GM21723 (cell line): ENCODE data around the gene TMOD3.

Experiments used
- ATAC-seq: cut with Tn5 transposase; IDR thresholded peaks from one replicate; pipeline ENCODE4 v1.9.1; 2021; ENCODE audit warnings: mild to moderate bottlenecking, moderate library complexity; ENCODE audit not compliant: unreplicated experiment

Gene TMOD3

GRCh38 chr15:51825698-51826097, 3.8 kb upstream of the TMOD3 start:
- no peak for ATAC-seq

DNA sequence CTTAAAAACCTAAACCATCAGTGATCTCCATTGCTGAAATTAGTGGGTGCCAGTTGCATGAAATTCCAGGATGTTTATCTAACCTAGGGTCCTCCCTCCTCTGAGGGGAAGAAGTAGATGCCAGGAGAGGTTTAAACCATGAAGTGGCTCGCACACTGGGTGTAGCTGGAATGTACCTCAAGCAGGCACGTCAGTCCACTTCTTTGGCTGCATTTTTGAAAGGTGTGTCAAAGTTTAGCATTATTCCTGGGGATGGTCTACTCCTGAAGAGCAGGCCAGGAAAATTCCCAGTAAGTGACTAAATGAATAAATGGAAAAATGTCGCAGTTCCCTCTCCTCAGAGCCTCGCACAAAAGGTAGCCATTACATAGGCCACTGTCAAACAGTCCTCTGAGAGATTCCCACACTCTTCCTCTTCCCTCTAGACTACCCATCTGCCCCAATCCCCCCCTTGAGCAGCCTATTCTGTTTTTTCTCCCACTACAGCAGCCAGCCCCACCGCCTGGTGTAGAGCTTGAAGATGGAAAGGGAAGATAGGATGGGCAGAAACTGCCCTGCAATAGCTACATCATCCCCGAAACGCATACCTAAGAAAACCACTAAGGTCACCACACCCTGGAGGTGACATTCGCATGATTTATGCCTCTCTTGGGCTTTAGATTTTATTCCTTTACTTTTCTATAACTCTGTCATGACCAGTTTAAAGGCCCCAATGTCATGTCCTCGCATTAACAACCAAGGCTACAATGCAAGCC, 655 bp upstream of the TMOD3 start:
- no peak for ATAC-seq

DNA sequence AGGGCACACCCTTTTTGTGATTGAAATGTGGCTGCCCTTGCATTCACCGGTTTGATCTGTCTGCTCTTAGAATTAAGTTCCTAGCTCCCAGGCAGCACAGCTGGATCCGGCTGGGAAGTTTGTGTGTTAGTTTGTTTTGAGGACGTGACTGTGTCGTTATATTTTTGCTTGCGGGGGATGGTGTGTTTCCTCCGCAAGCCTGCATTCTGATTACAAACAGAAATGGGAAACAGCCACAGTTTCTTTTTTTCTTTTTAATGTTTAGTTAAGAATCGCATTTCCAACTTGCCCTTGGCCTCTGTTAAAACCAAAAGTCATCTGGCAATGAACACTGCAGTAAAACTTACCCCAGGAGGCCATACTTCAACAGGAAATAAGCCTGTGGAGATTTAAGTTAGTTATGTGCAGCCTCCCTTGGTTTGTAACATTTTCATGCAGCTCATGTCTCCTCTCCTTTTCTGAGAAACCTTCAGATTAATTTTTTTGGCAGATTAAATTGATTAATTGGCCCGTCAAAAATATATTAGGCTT, 888 bp downstream of the TMOD3 start:
- peak; percentile 19 for ATAC-seq

DNA sequence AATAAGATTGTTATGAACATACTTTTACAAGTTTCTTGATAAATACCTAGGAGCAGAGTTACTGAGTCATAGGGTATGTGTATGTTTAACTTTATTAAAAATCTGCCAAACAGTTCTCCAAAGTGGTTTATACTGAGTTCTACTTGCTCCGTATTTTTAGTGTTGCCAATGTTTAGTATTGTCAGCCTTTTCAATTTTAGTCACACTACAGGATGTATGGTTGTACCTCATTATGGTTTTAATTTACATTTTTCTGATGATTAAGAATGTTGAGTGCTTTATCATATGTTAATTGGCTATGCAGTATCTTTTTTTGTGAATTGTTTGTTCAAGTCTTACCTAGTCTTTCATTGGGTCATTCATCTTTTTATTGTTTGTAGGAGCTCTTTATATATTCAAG, 4.3 kb downstream of the TMOD3 start:
- no peak for ATAC-seq

- peak; percentile 64 for ATAC-seq
Measured at GRCh38 chr15:51837792-51838251, 8.4 kb downstream of the TMOD3 start.

DNA sequence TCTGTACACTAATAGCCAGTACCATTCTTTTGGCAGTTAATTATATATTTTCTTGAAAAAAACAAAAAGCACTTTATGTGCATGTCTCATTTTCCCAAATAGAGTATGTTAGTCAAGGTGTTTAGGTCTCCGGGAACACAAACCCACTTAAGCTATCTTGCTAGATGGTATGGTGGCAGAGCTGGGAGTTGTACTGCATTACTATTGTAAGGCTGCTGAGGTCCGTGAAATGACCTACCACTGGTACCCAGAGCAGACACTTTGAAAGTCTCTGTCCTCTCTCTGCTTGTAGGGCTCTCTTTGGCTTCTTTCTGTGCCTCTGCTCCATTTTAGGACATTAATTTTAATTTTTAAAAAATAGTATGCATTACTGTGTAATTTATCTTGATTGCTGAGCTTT, 8.8 kb downstream of the TMOD3 start:
- ATAC-seq, result no peak

DNA sequence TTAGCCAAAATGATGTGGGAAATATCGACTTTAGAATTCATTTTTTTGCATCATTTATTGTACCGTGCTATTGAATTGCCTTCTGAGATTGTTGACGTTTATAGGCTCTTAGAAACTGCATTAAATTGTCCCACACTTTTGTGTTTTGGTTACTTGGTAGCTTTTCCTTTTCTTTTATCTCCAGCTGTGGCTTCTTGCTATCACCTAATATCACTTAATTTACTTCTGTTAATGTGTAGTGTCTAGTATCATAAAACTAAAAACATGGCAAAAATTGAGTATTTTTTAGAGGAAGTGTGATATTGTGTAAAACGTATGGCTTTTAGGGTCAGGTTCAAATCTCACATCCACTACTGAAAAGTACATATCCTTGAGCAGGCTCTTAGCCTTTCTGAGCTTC, 11.2 kb downstream of the TMOD3 start:
- ATAC-seq, result no peak

- ATAC-seq, result no peak
Measured at GRCh38 chr15:51841406-51842040, 12.1 kb downstream of the TMOD3 start.

- no peak for ATAC-seq
Measured at GRCh38 chr15:51842265-51842664, 12.8 kb downstream of the TMOD3 start.

DNA sequence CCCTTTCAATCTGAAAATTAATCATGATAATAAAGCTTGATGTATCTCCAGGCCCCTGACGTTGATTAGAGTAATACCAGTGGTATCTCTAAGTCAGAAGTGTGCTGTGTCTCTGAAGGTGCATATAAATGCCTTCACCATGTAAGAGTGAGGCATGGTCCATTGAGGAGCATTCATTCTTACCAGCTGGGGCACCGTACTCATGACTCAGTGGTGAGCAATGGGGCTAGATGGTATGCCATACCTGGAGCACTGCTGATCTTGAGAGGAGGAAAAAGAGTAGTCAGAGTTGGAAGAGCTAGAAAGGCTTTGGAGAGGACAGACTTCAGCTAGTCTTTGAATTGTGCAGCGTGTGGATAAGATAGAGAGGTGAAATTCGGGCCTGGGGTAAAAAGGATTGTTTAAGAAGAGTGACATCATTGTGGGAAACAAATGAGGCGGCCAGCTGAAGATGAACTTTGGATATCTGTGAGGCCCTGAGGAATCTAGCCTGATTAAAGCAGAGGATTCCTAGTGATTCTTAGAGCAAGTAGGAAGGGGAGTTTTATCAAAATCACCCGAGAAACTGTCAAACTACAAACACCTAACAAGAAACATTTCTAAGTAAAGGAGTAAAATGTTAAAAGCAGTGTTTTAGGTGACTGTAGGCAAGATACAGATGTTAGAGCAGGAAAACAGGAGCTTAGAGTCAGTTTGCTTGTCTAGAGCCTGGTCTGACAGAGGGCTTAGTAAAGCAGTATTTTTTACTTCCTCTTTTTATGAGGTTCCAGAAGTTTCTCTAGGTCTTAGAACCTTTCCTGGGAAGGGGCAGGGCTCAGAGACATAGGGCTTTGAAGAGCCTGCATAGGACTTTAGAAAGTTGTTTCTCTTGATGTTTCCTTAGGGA, 13.6 kb downstream of the TMOD3 start:
- ATAC-seq, result peak; percentile 51

DNA sequence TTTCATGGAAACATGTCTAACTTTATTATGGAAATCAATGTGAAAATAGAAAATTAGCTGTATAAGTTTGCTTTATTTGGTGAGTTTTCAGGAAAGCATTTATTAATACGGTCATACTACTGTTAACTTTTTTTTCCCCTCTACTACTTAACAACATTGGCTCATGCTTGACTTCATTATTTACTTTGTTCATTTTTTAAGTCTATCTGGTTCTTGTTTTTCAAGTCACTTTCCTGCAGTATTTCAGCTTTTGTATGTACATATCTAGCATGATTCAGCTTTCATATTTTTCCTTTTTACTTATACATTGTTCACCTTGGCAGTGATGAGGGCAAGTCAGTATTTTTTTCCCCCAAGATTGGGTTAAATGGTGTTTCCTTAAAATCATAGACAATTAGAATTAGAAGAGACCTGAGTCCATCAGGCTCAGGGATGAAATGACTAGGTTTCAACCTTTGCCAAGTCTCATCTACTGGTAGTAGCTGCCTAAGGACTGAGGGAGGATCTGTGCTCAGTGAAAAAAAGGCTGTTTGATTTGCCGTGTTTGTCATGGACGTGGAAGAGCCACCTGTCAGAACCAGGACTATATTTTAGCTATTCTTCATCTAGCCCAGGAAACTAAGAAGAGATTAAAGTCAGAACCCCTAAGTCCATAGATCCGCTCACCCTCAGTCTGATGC, 15.4 kb downstream of the TMOD3 start:
- no peak for ATAC-seq

DNA sequence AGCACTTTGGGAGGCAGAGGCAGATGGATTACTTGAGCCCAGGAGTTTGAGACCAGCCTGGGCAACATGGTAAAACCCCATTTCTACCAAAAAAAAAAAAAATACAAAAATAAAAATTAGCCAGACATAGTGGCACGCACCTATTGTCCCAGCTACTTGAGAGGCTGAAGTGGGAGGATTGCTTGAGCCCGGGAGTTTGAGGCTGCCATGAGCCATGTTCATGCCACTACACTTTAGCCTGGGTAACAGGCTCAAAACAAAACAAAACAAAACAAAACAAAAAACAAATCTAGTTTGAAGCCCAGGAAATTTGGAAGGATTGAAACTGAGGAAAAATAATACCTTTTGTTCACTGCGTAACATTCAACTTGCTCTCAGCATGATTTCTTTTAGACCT, 16.6 kb downstream of the TMOD3 start:
- no peak for ATAC-seq

- no peak for ATAC-seq
Measured at GRCh38 chr15:51846463-51847230, 17.2 kb downstream of the TMOD3 start.

- ATAC-seq, result no peak
Measured at GRCh38 chr15:51848811-51849210, 19.4 kb downstream of the TMOD3 start.

GRCh38 chr15:51849860-51850259, 20.4 kb downstream of the TMOD3 start:
- ATAC-seq, result no peak

- ATAC-seq, result no peak
Measured at GRCh38 chr15:51853998-51854397, 24.5 kb downstream of the TMOD3 start.

- no peak for ATAC-seq
Measured at GRCh38 chr15:51855612-51856011, 26.2 kb downstream of the TMOD3 start.

DNA sequence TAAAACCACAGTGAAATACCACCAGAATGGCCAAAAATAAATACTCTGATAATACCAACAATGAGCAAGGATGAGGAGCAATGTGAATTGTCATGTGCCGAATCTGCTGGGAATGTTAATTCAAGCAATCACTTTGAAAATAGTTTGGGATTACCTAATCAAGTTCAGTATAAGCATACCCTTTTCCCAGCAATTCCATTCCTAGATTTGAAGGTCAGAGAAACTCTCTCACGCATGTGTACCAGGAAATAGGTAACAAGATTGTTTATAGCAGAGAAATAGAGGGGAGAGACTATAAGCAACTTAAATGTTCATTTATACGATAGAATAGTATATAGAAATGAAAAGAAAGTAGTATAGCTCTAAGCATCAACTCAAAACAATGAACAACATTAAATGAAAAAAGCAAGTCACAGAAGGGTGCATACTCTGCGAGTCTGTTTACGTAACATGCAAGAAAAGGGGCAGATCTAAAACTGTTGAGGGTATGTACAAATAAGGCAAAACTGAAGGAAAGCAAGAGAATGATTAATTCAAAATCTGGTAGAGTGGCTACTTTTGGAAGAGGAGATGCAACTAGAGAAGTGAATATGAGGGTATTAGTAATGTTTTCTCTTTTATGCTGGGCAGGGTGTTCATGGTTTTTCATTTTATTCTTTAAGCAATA, 27.4 kb downstream of the TMOD3 start:
- ATAC-seq, result no peak

DNA sequence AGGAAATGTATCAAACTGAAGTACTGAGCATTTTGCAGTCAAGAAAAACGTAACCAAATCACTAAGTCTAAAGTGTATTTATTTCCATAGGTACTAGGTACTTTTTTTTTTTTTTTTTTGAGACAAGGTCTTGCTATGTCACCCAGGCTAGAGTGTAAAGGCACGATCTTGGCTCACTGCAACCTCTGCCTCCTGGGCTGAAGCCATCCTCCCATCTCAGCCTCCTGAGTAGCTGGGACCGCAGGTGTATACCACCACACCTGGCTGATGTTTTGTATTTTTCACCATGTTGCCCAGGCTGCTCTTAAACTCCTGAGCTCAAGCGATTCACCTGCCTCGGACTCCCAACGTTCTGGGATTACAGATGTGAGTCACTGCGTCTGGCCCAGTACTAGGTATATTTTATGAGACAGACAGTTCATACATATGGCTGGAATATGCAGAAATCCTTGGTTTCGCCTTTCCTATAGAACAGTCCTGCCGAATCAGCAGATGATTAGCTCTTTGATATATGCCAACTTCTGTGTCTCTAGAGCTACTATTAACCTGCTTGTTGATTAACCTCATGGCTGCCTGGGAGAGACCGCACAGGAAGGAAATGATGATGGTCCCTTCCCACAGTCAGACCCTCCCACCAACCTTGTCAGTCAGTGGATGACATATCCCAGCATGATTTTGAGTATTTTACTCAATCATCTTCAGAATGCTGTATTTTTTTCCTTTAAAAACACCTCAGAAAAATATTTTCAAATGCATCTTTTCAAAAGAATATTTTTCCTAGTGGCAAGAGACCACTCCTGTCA, 32.3 kb downstream of the TMOD3 start:
- ATAC-seq, result no peak
